K562 (cell line): ENCODE results near the gene SET. TPM values are rescaled to one million over a fixed set of nuclear protein-coding genes. Genes with fewer than 3 reads are reported as not detected.
A peak's percentile ranks its signal among the peaks of the same experiment; 100 is the strongest.

Source experiments
- BHLHE40 ChIP-seq: IDR thresholded peaks from 2 replicates; pipeline ENCODE4 v1.6.1; 2011; ENCODE audit warnings: low read length, improper control_type of control experiment
- CBFA2T2 ChIP-seq: fragments of 450-650 bp; conservative IDR thresholded peaks from 2 replicates; pipeline ENCODE4 v1.6.1; 2017; ENCODE audit warnings: mild to moderate bottlenecking
- CEBPB ChIP-seq: fragments of 450-650 bp; IDR thresholded peaks from 2 replicates; pipeline ENCODE4 v1.6.1; 2016; ENCODE audit warnings: missing genetic modification characterization, missing compliant biosample characterization
- CHCHD3 ChIP-seq: fragments of 250-450 bp; sonication (Bioruptor Pico); IDR thresholded peaks from 2 replicates; pipeline ENCODE4 v2.1.2; 2022; ENCODE audit warnings: mild to moderate bottlenecking
- CREM ChIP-seq: IDR thresholded peaks from 2 replicates; pipeline ENCODE4 v1.6.1; 2014; ENCODE audit warnings: antibody characterized with exemption, low read depth
- DACH1 ChIP-seq: fragments of 450-650 bp; IDR thresholded peaks from 2 replicates; pipeline ENCODE4 v1.6.1; 2018; ENCODE audit not compliant: partially characterized antibody
- DIDO1 ChIP-seq: fragments of 450-650 bp; IDR thresholded peaks from 2 replicates; pipeline ENCODE4 v1.6.1; 2016; ENCODE audit warnings: low read depth, missing biosample characterization, missing genetic modification characterization
- EHMT2 ChIP-seq: fragments of 450-650 bp; IDR thresholded peaks from 2 replicates; pipeline ENCODE4 v1.6.1; 2018; ENCODE audit warnings: antibody characterized with exemption
- POLR3G ChIP-seq: IDR thresholded peaks from 2 replicates; pipeline ENCODE4 v1.6.1; 2011; ENCODE audit not compliant: insufficient read length, insufficient replicate concordance; ENCODE audit errors: extremely low read depth
- RAD21 ChIP-seq, 2 experiments: fragments of 250-450 bp in 1 of 2; fragments of 450-650 bp in 1 of 2; sonication (Bioruptor Pico) in 1 of 2; formaldehyde crosslinking in 1 of 2; IDR thresholded peaks in 1 of 2; conservative IDR thresholded peaks in 1 of 2; 2 replicates each; pipeline versions ENCODE4 v1.4.0 to v1.8.0; 2020 to 2022; ENCODE audit warnings: mild to moderate bottlenecking in 2 of 2, moderate library complexity in 1 of 2
- STAT5A ChIP-seq: IDR thresholded peaks from 2 replicates; pipeline ENCODE4 v1.6.1; 2012; ENCODE audit warnings: low read length, inconsistent platforms, borderline replicate concordance
- U2AF2 ChIP-seq: fragments of 200-400 bp; formaldehyde crosslinking; optimal IDR thresholded peaks from 2 replicates; pipeline ENCODE3; 2017; ENCODE audit warnings: low read depth, mild to moderate bottlenecking, low read length
- XRCC3 ChIP-seq: fragments of 450-650 bp; IDR thresholded peaks from 2 replicates; pipeline ENCODE4 v1.6.1; 2017; ENCODE audit warnings: mild to moderate bottlenecking, moderate library complexity
- ZBTB17 ChIP-seq: fragments of 450-650 bp; formaldehyde crosslinking; IDR thresholded peaks from 2 replicates; pipeline ENCODE4 v1.4.0; 2020; ENCODE audit warnings: mild to moderate bottlenecking
- ZFP36 ChIP-seq: fragments of 150-350 bp; IDR thresholded peaks from 2 replicates; pipeline ENCODE4 v1.6.1; 2018; ENCODE audit warnings: low read length, low read depth; ENCODE audit not compliant: partially characterized antibody
- ZNF12 ChIP-seq: sonication (generic); formaldehyde crosslinking; IDR thresholded peaks from 2 replicates; pipeline ENCODE4 v1.4.0; 2020; ENCODE audit warnings: mild to moderate bottlenecking, missing genetic modification reagents
- polyA plus RNA-seq, 8 experiments: library from polyadenylated mRNA; depleted of rRNA in 4 of 8; stranded (reverse) in 5 of 8; unstranded in 3 of 8; fragments of >200 nt; fragmentation: Nextera tagmentation in 2 of 8; fragmentation: Illumina TruSeq in 1 of 8; extraction: Ambion mirVana in 2 of 8; extraction: Trizol in 1 of 8; gene quantifications; 2 replicates each; pipeline versions ENCODE4 v1.2.1 to v1.2.3, GENCODE V29; 2011 to 2014; ENCODE audit warnings: inconsistent platforms in 1 of 8, missing spikeins in 1 of 8
- total RNA-seq, 7 experiments: library from RNA; depleted of rRNA in 6 of 7; stranded (reverse); fragments of >200 nt in 6 of 7; fragmentation: Illumina TruSeq in 2 of 7; extraction: Trizol in 2 of 7; gene quantifications; 2 replicates each; pipeline versions ENCODE4 v1.2.1 to v1.2.3, GENCODE V29; 2011 to 2021; ENCODE audit warnings: low replicate concordance in 1 of 7
- TF ChIP-seq, protein P1 (sequence below): fragments of 450-650 bp; IDR thresholded peaks from 2 replicates; pipeline ENCODE4 v1.7.0; 2016; ENCODE audit warnings: borderline replicate concordance
- TF ChIP-seq, protein P2 (sequence below): fragments of 200-800 bp; sonication (Bioruptor generic); IDR thresholded peaks from 2 replicates; pipeline ENCODE4 v1.6.1; 2017; ENCODE audit warnings: missing genetic modification characterization, missing compliant biosample characterization
- TF ChIP-seq, protein P3 (sequence below): fragments of 250-450 bp; sonication (Bioruptor Pico); IDR thresholded peaks from 2 replicates; pipeline ENCODE4 v1.8.0; 2021; ENCODE audit warnings: moderate library complexity, mild to moderate bottlenecking, inconsistent platforms
- TF ChIP-seq, protein P4 (sequence below): sonication (generic); formaldehyde crosslinking; IDR thresholded peaks from 2 replicates; pipeline ENCODE4 v1.8.1; 2023; ENCODE audit warnings: missing genetic modification reagents, mild to moderate bottlenecking, borderline replicate concordance

Gene SET
- total and polyA plus RNA-seq, 9 of the 15 experiments (the other 6 are each of a cell fraction or from before 2014, with no cell fraction given), result 404 to 1,447 (median 907) TPM

DNA sequence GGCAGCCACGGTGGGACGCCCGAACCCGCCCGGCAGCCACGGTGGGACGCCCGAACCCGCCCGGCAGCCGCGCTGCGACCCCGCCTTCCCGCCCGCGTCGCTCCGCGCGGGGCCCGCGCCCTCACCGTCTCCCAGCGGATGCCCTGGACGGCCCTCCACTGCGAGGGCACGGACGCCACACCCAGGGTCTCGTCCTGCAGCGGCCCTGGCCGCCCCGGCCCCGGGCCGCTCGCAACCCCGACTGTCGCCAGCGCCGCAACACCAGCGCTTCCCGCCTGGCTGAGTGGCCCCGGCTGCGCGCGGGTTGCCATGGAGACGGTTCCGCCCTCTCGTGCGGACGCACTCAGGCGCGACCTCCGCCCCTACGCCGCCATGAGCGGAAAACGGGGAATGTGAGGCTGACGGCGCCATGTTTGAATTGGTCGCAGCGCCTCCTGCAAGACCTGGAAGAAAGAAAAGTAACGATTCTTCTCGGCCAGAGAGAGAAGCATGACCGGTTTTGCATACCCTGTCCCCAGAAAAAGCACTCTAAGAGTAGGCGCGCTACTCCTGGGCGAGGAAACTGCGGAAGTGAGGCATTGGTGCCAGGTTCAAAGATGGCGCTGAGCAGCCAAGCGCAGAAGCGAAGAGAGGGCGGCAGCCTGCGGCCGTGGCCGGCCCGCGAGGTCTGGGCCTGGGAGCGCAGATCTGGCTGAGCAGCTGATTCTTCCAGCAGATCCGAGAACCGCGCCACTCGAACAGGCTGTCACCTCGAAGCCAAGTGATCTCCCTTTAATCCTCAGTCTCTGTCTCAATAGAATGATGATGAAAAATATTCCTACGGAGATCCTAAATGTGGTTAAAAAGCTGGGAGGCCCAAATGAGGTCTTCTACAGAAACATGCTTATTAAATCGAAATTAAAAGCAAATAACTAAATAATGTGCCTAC, 32.3 kb upstream of the SET start, which contains the start of gene DYNC2I2 (continued):
- TF ChIP-seq, protein P1, sequence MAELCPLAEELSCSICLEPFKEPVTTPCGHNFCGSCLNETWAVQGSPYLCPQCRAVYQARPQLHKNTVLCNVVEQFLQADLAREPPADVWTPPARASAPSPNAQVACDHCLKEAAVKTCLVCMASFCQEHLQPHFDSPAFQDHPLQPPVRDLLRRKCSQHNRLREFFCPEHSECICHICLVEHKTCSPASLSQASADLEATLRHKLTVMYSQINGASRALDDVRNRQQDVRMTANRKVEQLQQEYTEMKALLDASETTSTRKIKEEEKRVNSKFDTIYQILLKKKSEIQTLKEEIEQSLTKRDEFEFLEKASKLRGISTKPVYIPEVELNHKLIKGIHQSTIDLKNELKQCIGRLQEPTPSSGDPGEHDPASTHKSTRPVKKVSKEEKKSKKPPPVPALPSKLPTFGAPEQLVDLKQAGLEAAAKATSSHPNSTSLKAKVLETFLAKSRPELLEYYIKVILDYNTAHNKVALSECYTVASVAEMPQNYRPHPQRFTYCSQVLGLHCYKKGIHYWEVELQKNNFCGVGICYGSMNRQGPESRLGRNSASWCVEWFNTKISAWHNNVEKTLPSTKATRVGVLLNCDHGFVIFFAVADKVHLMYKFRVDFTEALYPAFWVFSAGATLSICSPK, result no peak
- TF ChIP-seq ZNF12 (CRISPR knock-in tag) (no peak), XRCC3 (no peak), CHCHD3 (CRISPR knock-in tag) (no peak; the same call in 1 of the 2 replicates), BHLHE40 (peak; percentile 97), CREM (peak; percentile 98), DACH1 (peak; percentile 51), RAD21 (CRISPR knock-in tag; conservative IDR thresholded peaks at IDR 0.05 in 1 of 2, IDR thresholded peaks at IDR 0.05 in 1 of 2) (peak in 1 of 2 experiments; percentile 36; a peak in 3 of 4 replicates), U2AF2 (no peak), CBFA2T2 (no peak), ZFP36 (no peak), STAT5A (no peak), ZBTB17 (CRISPR knock-in tag) (peak; percentile 97), EHMT2 (peak; percentile 80), POLR3G (no peak), DIDO1 (tag) (peak; percentile 98), CEBPB (tag) (no peak)
- TF ChIP-seq, protein P2, sequence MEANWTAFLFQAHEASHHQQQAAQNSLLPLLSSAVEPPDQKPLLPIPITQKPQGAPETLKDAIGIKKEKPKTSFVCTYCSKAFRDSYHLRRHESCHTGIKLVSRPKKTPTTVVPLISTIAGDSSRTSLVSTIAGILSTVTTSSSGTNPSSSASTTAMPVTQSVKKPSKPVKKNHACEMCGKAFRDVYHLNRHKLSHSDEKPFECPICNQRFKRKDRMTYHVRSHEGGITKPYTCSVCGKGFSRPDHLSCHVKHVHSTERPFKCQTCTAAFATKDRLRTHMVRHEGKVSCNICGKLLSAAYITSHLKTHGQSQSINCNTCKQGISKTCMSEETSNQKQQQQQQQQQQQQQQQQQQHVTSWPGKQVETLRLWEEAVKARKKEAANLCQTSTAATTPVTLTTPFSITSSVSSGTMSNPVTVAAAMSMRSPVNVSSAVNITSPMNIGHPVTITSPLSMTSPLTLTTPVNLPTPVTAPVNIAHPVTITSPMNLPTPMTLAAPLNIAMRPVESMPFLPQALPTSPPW (CRISPR knock-in tag), result peak; percentile 70
- TF ChIP-seq, protein P3, sequence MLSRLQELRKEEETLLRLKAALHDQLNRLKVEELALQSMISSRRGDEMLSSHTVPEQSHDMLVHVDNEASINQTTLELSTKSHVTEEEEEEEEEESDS (CRISPR knock-in tag), result no peak
- TF ChIP-seq, protein P4, sequence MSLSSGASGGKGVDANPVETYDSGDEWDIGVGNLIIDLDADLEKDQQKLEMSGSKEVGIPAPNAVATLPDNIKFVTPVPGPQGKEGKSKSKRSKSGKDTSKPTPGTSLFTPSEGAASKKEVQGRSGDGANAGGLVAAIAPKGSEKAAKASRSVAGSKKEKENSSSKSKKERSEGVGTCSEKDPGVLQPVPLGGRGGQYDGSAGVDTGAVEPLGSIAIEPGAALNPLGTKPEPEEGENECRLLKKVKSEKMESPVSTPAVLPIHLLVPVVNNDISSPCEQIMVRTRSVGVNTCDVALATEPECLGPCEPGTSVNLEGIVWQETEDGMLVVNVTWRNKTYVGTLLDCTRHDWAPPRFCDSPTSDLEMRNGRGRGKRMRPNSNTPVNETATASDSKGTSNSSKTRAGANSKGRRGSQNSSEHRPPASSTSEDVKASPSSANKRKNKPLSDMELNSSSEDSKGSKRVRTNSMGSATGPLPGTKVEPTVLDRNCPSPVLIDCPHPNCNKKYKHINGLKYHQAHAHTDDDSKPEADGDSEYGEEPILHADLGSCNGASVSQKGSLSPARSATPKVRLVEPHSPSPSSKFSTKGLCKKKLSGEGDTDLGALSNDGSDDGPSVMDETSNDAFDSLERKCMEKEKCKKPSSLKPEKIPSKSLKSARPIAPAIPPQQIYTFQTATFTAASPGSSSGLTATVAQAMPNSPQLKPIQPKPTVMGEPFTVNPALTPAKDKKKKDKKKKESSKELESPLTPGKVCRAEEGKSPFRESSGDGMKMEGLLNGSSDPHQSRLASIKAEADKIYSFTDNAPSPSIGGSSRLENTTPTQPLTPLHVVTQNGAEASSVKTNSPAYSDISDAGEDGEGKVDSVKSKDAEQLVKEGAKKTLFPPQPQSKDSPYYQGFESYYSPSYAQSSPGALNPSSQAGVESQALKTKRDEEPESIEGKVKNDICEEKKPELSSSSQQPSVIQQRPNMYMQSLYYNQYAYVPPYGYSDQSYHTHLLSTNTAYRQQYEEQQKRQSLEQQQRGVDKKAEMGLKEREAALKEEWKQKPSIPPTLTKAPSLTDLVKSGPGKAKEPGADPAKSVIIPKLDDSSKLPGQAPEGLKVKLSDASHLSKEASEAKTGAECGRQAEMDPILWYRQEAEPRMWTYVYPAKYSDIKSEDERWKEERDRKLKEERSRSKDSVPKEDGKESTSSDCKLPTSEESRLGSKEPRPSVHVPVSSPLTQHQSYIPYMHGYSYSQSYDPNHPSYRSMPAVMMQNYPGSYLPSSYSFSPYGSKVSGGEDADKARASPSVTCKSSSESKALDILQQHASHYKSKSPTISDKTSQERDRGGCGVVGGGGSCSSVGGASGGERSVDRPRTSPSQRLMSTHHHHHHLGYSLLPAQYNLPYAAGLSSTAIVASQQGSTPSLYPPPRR (CRISPR knock-in tag), result peak; percentile 99
